B cell (primary cell): ENCODE results near the gene C3. TPM values are rescaled to one million over a fixed set of nuclear protein-coding genes. Genes with fewer than 3 reads are reported as not detected.
A peak's percentile ranks its signal among the peaks of the same experiment; 100 is the strongest.

Experiments used
- ATAC-seq: fragments of 200-7000 bp; cut with Tn5 transposase; one replicate; pipeline ENCODE4 v1.10.0; 2021; ENCODE audit warnings: low read depth, mild to moderate bottlenecking, moderate number of reproducible peaks, moderate library complexity
- CTCF ChIA-PET: fragments of 350-600 bp; sonication (Branson Sonifier 250); formaldehyde crosslinking; loops from one replicate; lab custom pipeline; 2021; ENCODE audit warnings: antibody characterized with exemption, inconsistent platforms; lab: Charles Lee
- POLR2A ChIA-PET: fragments of 350-600 bp; sonication (Branson Sonifier 250); formaldehyde crosslinking; loops from one replicate; lab custom pipeline; 2021; ENCODE audit warnings: antibody characterized with exemption; lab: Charles Lee
- DNase-seq: peaks from one replicate; pipeline ENCODE4 v3.0.0; 2013
- H2AFZ ChIP-seq: 2 replicates; pipeline ENCODE4 v1.6.1; 2012; ENCODE audit warnings: mild to moderate bottlenecking, low read depth, low read length; ENCODE audit not compliant: insufficient read depth, poor library complexity, severe bottlenecking
- H3K27ac ChIP-seq, 2 donors: 1 replicate in 1 of 2; 2 replicates in 1 of 2; pipeline ENCODE4 v1.5.1; 2012 to 2013; ENCODE audit warnings: low read length in 2 of 2, mild to moderate bottlenecking in 2 of 2, moderate library complexity in 1 of 2
- H3K27me3 ChIP-seq, 4 experiments: fragments of 200-600 bp in 1 of 4; sonication (generic) in 1 of 4; replicated peaks in 1 of 4; 1 replicate in 2 of 4; 2 replicates in 2 of 4; pipeline versions ENCODE4 v1.6.1 to v1.7.0; 2013 to 2016; ENCODE audit warnings: low read length in 3 of 4, mild to moderate bottlenecking in 2 of 4, mixed read lengths in 1 of 4, moderate library complexity in 1 of 4; ENCODE audit not compliant: insufficient read depth in 4 of 4, control insufficient read depth in 3 of 4; ENCODE audit errors: control extremely low read depth in 1 of 4
- H3K36me3 ChIP-seq, 2 experiments: replicated peaks in 1 of 2; 1 replicate in 1 of 2; 2 replicates in 1 of 2; pipeline versions ENCODE4 v1.6.1 to v1.7.1; 2013; ENCODE audit warnings: low read length in 1 of 2; ENCODE audit not compliant: insufficient read depth in 2 of 2, control insufficient read depth in 1 of 2; ENCODE audit errors: control extremely low read depth in 1 of 2, extremely low read depth in 1 of 2
- H3K4me1 ChIP-seq, 2 donors: fragments of 200-600 bp in 1 of 2; sonication (generic) in 1 of 2; 1 replicate in 1 of 2; 2 replicates in 1 of 2; pipeline versions ENCODE4 v1.5.1 to v1.6.1; 2013 to 2017; ENCODE audit warnings: low read length in 2 of 2; ENCODE audit not compliant: control insufficient read depth in 2 of 2, insufficient read depth in 2 of 2
- H3K4me2 ChIP-seq: replicated peaks from 2 replicates; pipeline ENCODE3; 2012; ENCODE audit warnings: mild to moderate bottlenecking, low read depth, low read length; ENCODE audit not compliant: poor library complexity, severe bottlenecking
- H3K4me3 ChIP-seq, 5 experiments: fragments of 200-600 bp in 1 of 5; sonication (generic) in 1 of 5; 1 replicate in 3 of 5; 2 replicates in 2 of 5; pipeline versions ENCODE4 v1.5.1 to v1.7.0; 2011 to 2016; ENCODE audit warnings: low read length in 4 of 5, mild to moderate bottlenecking in 4 of 5, low read depth in 2 of 5, control low read depth in 1 of 5, moderate library complexity in 1 of 5; ENCODE audit not compliant: insufficient read depth in 1 of 5; ENCODE audit errors: control extremely low read depth in 1 of 5, extremely low read depth in 1 of 5
- H3K79me2 ChIP-seq: fragments of 200-600 bp; sonication (generic); one replicate; pipeline ENCODE4 v1.6.0; 2016; ENCODE audit warnings: low read length; ENCODE audit not compliant: control insufficient read depth, insufficient read depth
- H3K9ac ChIP-seq: fragments of 200-600 bp; sonication (generic); 2 replicates; pipeline ENCODE4 v1.6.1; 2017; ENCODE audit warnings: mild to moderate bottlenecking, low read length, moderate library complexity
- H3K9me3 ChIP-seq, 3 donors: one replicate each; pipeline versions ENCODE4 v1.6.1 to v1.7.1; 2013; ENCODE audit warnings: low read length in 2 of 3; ENCODE audit not compliant: control insufficient read depth in 2 of 3, insufficient read depth in 1 of 3; ENCODE audit errors: control extremely low read depth in 1 of 3
- H4K20me1 ChIP-seq: 2 replicates; pipeline ENCODE4 v1.6.0; 2012; ENCODE audit warnings: mild to moderate bottlenecking, low read length; ENCODE audit not compliant: insufficient read depth, control insufficient read depth, poor library complexity, severe bottlenecking
- H3K27ac Mint-ChIP-seq: one replicate; pipeline ENCODE4 v1.8.0; 2021; ENCODE audit warnings: mixed read lengths
- H3K27me3 Mint-ChIP-seq: one replicate; pipeline ENCODE4 v1.8.0; 2021; ENCODE audit warnings: mixed read lengths
- H3K4me1 Mint-ChIP-seq: one replicate; pipeline ENCODE4 v1.8.0; 2021; ENCODE audit warnings: mixed read lengths
- H3K4me3 Mint-ChIP-seq: one replicate; pipeline ENCODE4 v1.8.0; 2021; ENCODE audit warnings: mixed read lengths
- H3K9me3 Mint-ChIP-seq: one replicate; pipeline ENCODE4 v1.8.0; 2022; ENCODE audit warnings: mixed read lengths; ENCODE audit not compliant: insufficient read depth
- CTCF ChIP-seq: fragments of 200-600 bp; IDR thresholded peaks from one replicate; pipeline ENCODE4 v1.8.0; 2022; ENCODE audit warnings: antibody characterized with exemption, mild to moderate bottlenecking
- EZH2 ChIP-seq: IDR thresholded peaks from 2 replicates; pipeline ENCODE4 v1.6.1; 2012; ENCODE audit warnings: borderline replicate concordance, low read depth, mild to moderate bottlenecking, moderate library complexity, low read length; ENCODE audit not compliant: insufficient read depth, poor library complexity, severe bottlenecking
- WGBS: methylation state at CpG from one replicate; pipeline ENCODE4 v1.1.5; 2013; ENCODE audit warnings: missing lambda C conversion rate; ENCODE audit not compliant: insufficient coverage; 5-methylcytosine and 5-hydroxymethylcytosine counted together
- intact Hi-C: fragments of 100-400 bp; cut with micrococcal nuclease; formaldehyde crosslinking; loops from one replicate; pipeline ENCODE4 v1.10.0; 2022
- polyA plus RNA-seq: library from polyadenylated mRNA; depleted of rRNA; stranded (reverse); fragments of >200 nt; gene quantifications from 2 replicates; pipeline ENCODE4 v1.2.3, GENCODE V29; 2012
- total RNA-seq, 2 donors: library from RNA; stranded (reverse); fragments of 120-200 nt in 1 of 2; gene quantifications; 1 replicate in 1 of 2; 2 replicates in 1 of 2; pipeline versions ENCODE4 v1.2.3 to v1.2.4, GENCODE V29; 2013 to 2022

Gene C3
- total and polyA plus RNA-seq, 2 donors (not counting 1 experiment from before 2014, with no cell fraction given) = 0.01 to 0.47 TPM

- Histone ChIP-seq H4K20me1 (no peaks in the 10 kb centered on the region), H3K79me2 (peaks cover 5% of the 10 kb centered on the region), H3K27me3 (no peaks in the 10 kb centered on the region), H3K9ac (no peak overlapping the region), H3K9me3 (peaks cover 0 to 3% (median 0%) of the 10 kb centered on the region in 3 donors), H3K4me3 (no peak overlapping the region), H2AFZ (peak overlapping the region; percentile 58), H3K4me2 (peak overlapping the region; percentile 63), H3K27ac (peak overlapping the region; percentile 2 to 59), H3K36me3 (peaks cover 0 to 8% of the 10 kb centered on the region in 2 experiments), H3K4me1 (peaks cover 32 to 33% of the 10 kb centered on the region in 2 donors)
- peaks cover 43% of the 10 kb centered on the region for H3K4me1 Mint-ChIP-seq
- peak overlapping the region; percentile 17 for H3K4me3 Mint-ChIP-seq
- H3K9me3 Mint-ChIP-seq = no peaks in the 10 kb centered on the region
- intact Hi-C loops = loop anchor here (10.0 kb wide), 1 partner anchor 54 kb away; the partner anchor contains the start of gene TNFSF14
- 0% methylated on average over 8 of the region's 8 CpGs for WGBS
- DNase-seq (no peak), ATAC-seq (peak; percentile 31)
- TF ChIP-seq CTCF = no peak
- TF ChIP-seq EZH2 = no peak
- no peaks in the 10 kb centered on the region for H3K27me3 Mint-ChIP-seq
- peak overlapping the region; percentile 73 for H3K27ac Mint-ChIP-seq
- POLR2A ChIA-PET = interaction anchor here (0.6 kb wide), 1 partner anchor 125 kb away, joined by 4 read pairs; no protein-coding TSS in a partner anchor
- CTCF ChIA-PET = interaction anchor here (0.7 to 1.4 kb wide), 4 partner anchors 8 to 568 kb away, joined by 3 to 4 read pairs (median 3); no protein-coding TSS in a partner anchor
Measured at GRCh38 chr19:6728346-6728745, 7.9 kb upstream of the C3 start.

- 98% methylated on average over 15 of the region's 16 CpGs for WGBS
- no peak overlapping the region for H3K4me3 Mint-ChIP-seq
- peak overlapping the region; percentile 83 for H3K27ac Mint-ChIP-seq
- ChIA-PET CTCF (interaction anchor here (1.4 kb wide), 1 partner anchor 11 kb away, joined by 3 read pairs; no protein-coding TSS in a partner anchor), POLR2A (interaction anchor here (0.7 to 1.1 kb wide), 2 partner anchors 11 to 681 kb away, joined by 3 read pairs; no protein-coding TSS in a partner anchor)
- Histone ChIP-seq H3K4me2 (peak overlapping the region; percentile 42), H3K79me2 (no peaks in the 10 kb centered on the region), H3K4me3 (no peak overlapping the region), H2AFZ (no peak overlapping the region), H3K4me1 (peaks cover 57 to 58% of the 10 kb centered on the region in 2 donors), H3K36me3 (no peaks in the 10 kb centered on the region), H3K9ac (no peak overlapping the region), H3K27ac (peak overlapping the region in 1 of 2 donors; percentile 39), H4K20me1 (no peaks in the 10 kb centered on the region), H3K27me3 (no peaks in the 10 kb centered on the region), H3K9me3 (peaks cover 0 to 3% (median 0%) of the 10 kb centered on the region in 3 donors)
- TF ChIP-seq CTCF = no peak
- no peak for TF ChIP-seq EZH2
- H3K27me3 Mint-ChIP-seq = no peaks in the 10 kb centered on the region
- ATAC-seq (no peak), DNase-seq (no peak)
- peaks cover 67% of the 10 kb centered on the region for H3K4me1 Mint-ChIP-seq
- no peaks in the 10 kb centered on the region for H3K9me3 Mint-ChIP-seq
- intact Hi-C loops = loop anchor here (10.0 kb wide), 1 partner anchor 51 kb away; the partner anchor contains the start of gene TNFSF14
Measured at GRCh38 chr19:6725513-6726231, 5.2 kb upstream of the C3 start.
